WTC11 (cell line): Measurements from ENCODE around the gene ACTL6A. TPM values are rescaled to one million over a fixed set of nuclear protein-coding genes. Genes with fewer than 3 reads are reported as not detected.

Source experiments
- ATAC-seq: fragments of 200-7000 bp; cut with Tn5 transposase; 2 replicates; pipeline ENCODE4 v1.10.0; 2021; ENCODE audit warnings: mild to moderate bottlenecking, moderate library complexity
- CTCF ChIA-PET: fragments of 300-600 bp; sonication (Branson Sonifier 250); formaldehyde crosslinking; loops from one replicate; lab custom pipeline; 2021; ENCODE audit warnings: antibody characterized with exemption; lab: Charles Lee
- POLR2A ChIA-PET: fragments of 350-600 bp; sonication (Branson Sonifier 250); formaldehyde crosslinking; loops from one replicate; lab custom pipeline; 2021; ENCODE audit warnings: antibody characterized with exemption; lab: Charles Lee
- DNase-seq: peaks from one replicate; pipeline ENCODE4 v3.0.0; 2021; ENCODE audit warnings: low spot score
- H3K27ac Mint-ChIP-seq: 2 replicates; pipeline ENCODE4 v1.8.0; 2021; ENCODE audit warnings: mixed read lengths
- H3K27me3 Mint-ChIP-seq: 2 replicates; pipeline ENCODE4 v1.8.0; 2021; ENCODE audit warnings: low read depth, mild to moderate bottlenecking, moderate library complexity, mixed read lengths
- H3K36me3 Mint-ChIP-seq: 2 replicates; pipeline ENCODE4 v1.8.0; 2021; ENCODE audit warnings: mixed read lengths
- H3K4me1 Mint-ChIP-seq: 2 replicates; pipeline ENCODE4 v1.8.0; 2022; ENCODE audit warnings: mixed read lengths
- H3K4me3 Mint-ChIP-seq: 2 replicates; pipeline ENCODE4 v1.8.0; 2021; ENCODE audit warnings: mild to moderate bottlenecking, moderate library complexity, mixed read lengths
- H3K9me3 Mint-ChIP-seq: 2 replicates; pipeline ENCODE4 v1.8.0; 2021; ENCODE audit warnings: mixed read lengths
- CBFB ChIP-seq: sonication (generic); formaldehyde crosslinking; IDR thresholded peaks from 2 replicates; pipeline ENCODE4 v1.8.1; 2022; ENCODE audit warnings: mild to moderate bottlenecking, low read depth, missing genetic modification reagents
- CREM ChIP-seq: sonication (generic); formaldehyde crosslinking; IDR thresholded peaks from 2 replicates; pipeline ENCODE4 v1.8.1; 2022; ENCODE audit warnings: mild to moderate bottlenecking, missing genetic modification reagents, moderate library complexity
- FOXJ3 ChIP-seq: sonication (generic); formaldehyde crosslinking; IDR thresholded peaks from 2 replicates; pipeline ENCODE4 v1.9.0; 2021; ENCODE audit warnings: missing genetic modification reagents, mild to moderate bottlenecking, borderline replicate concordance
- GTF2I ChIP-seq: fragments of 250-450 bp; sonication (Bioruptor Pico); conservative IDR thresholded peaks from 2 replicates; pipeline ENCODE4 v1.4.0; 2021; ENCODE audit warnings: mild to moderate bottlenecking
- IRF2 ChIP-seq: sonication (generic); formaldehyde crosslinking; IDR thresholded peaks from 2 replicates; pipeline ENCODE4 v1.8.0; 2022; ENCODE audit warnings: low read depth, missing genetic modification reagents, borderline replicate concordance
- KAT7 ChIP-seq: sonication (generic); formaldehyde crosslinking; IDR thresholded peaks from 2 replicates; pipeline ENCODE4 v1.8.1; 2023; ENCODE audit warnings: missing genetic modification reagents, mild to moderate bottlenecking, borderline replicate concordance
- MXD4 ChIP-seq: fragments of 250-450 bp; sonication (Bioruptor Pico); IDR thresholded peaks from 2 replicates; pipeline ENCODE4 v1.8.0; 2021; ENCODE audit warnings: mild to moderate bottlenecking, moderate library complexity, borderline replicate concordance
- PRRX2 ChIP-seq: fragments of 250-450 bp; sonication (Bioruptor Pico); IDR thresholded peaks from 2 replicates; pipeline ENCODE4 v1.8.0; 2021; ENCODE audit warnings: mild to moderate bottlenecking
- TP53 ChIP-seq: sonication (generic); formaldehyde crosslinking; IDR thresholded peaks from 2 replicates; pipeline ENCODE4 v1.8.1; 2023; ENCODE audit warnings: mild to moderate bottlenecking, missing genetic modification reagents
- ZBTB21 ChIP-seq: sonication (generic); formaldehyde crosslinking; IDR thresholded peaks from 2 replicates; pipeline ENCODE4 v1.8.1; 2023; ENCODE audit warnings: mild to moderate bottlenecking, missing genetic modification reagents, borderline replicate concordance
- ZNF219 ChIP-seq: sonication (generic); formaldehyde crosslinking; IDR thresholded peaks from 2 replicates; pipeline ENCODE4 v1.8.0; 2023; ENCODE audit warnings: missing genetic modification reagents, mild to moderate bottlenecking, borderline replicate concordance
- ZNF232 ChIP-seq: sonication (generic); formaldehyde crosslinking; IDR thresholded peaks from 2 replicates; pipeline ENCODE4 v1.8.0; 2022; ENCODE audit warnings: mild to moderate bottlenecking, missing genetic modification reagents
- ZNF416 ChIP-seq: fragments of 250-450 bp; sonication (Bioruptor Pico); IDR thresholded peaks from 2 replicates; pipeline ENCODE4 v1.9.0; 2021; ENCODE audit warnings: mild to moderate bottlenecking, inconsistent platforms
- total RNA-seq: library from RNA; stranded (reverse); gene quantifications from 3 replicates; pipeline ENCODE4 v1.2.3, GENCODE V29; 2021
- TF ChIP-seq, protein P1 (sequence below): sonication (generic); formaldehyde crosslinking; IDR thresholded peaks from 2 replicates; pipeline ENCODE4 v1.8.1; 2023; ENCODE audit warnings: mild to moderate bottlenecking, missing genetic modification reagents
- TF ChIP-seq, protein P2 (sequence below): fragments of 250-450 bp; sonication (Bioruptor Pico); IDR thresholded peaks from 2 replicates; pipeline ENCODE4 v1.9.0; 2021; ENCODE audit warnings: mild to moderate bottlenecking, borderline replicate concordance
- TF ChIP-seq, protein P3 (sequence below): sonication (generic); formaldehyde crosslinking; IDR thresholded peaks from 2 replicates; pipeline ENCODE4 v1.8.1; 2023; ENCODE audit warnings: mild to moderate bottlenecking, missing genetic modification reagents, borderline replicate concordance
- TF ChIP-seq, protein P4 (sequence below): sonication (generic); formaldehyde crosslinking; IDR thresholded peaks from 2 replicates; pipeline ENCODE4 v1.8.0; 2022; ENCODE audit warnings: missing genetic modification reagents

Gene ACTL6A
- total RNA-seq, 1 experiment from 2014 or later, result 82.9 TPM

DNA sequence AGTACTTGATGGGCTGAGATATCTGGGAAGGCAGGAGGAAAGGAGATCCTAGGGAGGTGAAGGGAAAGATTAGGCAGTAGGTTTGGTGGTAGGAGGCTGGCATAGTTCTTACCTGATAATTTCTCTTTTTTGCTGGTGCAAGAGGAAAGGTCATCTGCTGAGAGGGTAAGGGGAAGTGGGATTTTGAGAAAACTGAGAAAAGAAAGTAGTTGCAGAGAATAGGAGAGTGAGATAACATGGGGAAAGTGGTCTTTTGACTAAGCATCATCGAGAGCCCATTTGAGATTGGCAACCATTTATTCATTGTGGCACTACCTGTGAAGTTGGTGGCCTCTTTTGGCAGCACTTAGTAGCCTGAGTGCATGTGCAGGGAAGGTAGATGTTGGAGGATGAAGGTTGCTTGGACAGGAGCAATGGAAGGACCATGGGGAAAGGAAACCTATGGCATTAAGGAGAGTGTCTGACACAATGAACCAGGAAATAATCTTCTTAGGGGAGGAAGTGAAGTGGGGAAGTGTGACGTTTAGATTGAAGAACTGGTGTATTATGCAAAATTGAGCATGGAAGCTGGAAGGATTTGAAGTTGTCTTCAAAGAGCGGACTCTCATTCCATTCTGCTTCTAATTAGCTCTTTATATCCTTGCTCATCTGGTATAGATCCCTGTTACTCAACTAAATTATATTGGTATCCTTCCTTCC, 68.2 kb downstream of the ACTL6A start:
- ChIA-PET POLR2A (no interaction called here), CTCF (interaction anchor here (1.4 kb wide), 1 partner anchor 19 kb away, joined by 6 read pairs; no protein-coding TSS in a partner anchor)
- TF ChIP-seq FOXJ3 (CRISPR knock-in tag) (no peak), MXD4 (CRISPR knock-in tag) (no peak), ZNF219 (CRISPR knock-in tag) (no peak), ZNF232 (no peak), GTF2I (CRISPR knock-in tag) (no peak), KAT7 (CRISPR knock-in tag) (no peak), ZBTB21 (CRISPR knock-in tag) (no peak), PRRX2 (CRISPR knock-in tag) (no peak), TP53 (CRISPR knock-in tag) (no peak), IRF2 (CRISPR knock-in tag) (no peak), CREM (CRISPR knock-in tag) (no peak), ZNF416 (CRISPR knock-in tag) (no peak), CBFB (CRISPR knock-in tag) (no peak)
- TF ChIP-seq, protein P1, sequence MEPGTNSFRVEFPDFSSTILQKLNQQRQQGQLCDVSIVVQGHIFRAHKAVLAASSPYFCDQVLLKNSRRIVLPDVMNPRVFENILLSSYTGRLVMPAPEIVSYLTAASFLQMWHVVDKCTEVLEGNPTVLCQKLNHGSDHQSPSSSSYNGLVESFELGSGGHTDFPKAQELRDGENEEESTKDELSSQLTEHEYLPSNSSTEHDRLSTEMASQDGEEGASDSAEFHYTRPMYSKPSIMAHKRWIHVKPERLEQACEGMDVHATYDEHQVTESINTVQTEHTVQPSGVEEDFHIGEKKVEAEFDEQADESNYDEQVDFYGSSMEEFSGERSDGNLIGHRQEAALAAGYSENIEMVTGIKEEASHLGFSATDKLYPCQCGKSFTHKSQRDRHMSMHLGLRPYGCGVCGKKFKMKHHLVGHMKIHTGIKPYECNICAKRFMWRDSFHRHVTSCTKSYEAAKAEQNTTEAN (CRISPR knock-in tag), result no peak
- TF ChIP-seq, protein P2, sequence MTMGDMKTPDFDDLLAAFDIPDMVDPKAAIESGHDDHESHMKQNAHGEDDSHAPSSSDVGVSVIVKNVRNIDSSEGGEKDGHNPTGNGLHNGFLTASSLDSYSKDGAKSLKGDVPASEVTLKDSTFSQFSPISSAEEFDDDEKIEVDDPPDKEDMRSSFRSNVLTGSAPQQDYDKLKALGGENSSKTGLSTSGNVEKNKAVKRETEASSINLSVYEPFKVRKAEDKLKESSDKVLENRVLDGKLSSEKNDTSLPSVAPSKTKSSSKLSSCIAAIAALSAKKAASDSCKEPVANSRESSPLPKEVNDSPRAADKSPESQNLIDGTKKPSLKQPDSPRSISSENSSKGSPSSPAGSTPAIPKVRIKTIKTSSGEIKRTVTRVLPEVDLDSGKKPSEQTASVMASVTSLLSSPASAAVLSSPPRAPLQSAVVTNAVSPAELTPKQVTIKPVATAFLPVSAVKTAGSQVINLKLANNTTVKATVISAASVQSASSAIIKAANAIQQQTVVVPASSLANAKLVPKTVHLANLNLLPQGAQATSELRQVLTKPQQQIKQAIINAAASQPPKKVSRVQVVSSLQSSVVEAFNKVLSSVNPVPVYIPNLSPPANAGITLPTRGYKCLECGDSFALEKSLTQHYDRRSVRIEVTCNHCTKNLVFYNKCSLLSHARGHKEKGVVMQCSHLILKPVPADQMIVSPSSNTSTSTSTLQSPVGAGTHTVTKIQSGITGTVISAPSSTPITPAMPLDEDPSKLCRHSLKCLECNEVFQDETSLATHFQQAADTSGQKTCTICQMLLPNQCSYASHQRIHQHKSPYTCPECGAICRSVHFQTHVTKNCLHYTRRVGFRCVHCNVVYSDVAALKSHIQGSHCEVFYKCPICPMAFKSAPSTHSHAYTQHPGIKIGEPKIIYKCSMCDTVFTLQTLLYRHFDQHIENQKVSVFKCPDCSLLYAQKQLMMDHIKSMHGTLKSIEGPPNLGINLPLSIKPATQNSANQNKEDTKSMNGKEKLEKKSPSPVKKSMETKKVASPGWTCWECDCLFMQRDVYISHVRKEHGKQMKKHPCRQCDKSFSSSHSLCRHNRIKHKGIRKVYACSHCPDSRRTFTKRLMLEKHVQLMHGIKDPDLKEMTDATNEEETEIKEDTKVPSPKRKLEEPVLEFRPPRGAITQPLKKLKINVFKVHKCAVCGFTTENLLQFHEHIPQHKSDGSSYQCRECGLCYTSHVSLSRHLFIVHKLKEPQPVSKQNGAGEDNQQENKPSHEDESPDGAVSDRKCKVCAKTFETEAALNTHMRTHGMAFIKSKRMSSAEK (CRISPR knock-in tag), result no peak
- TF ChIP-seq, protein P3, sequence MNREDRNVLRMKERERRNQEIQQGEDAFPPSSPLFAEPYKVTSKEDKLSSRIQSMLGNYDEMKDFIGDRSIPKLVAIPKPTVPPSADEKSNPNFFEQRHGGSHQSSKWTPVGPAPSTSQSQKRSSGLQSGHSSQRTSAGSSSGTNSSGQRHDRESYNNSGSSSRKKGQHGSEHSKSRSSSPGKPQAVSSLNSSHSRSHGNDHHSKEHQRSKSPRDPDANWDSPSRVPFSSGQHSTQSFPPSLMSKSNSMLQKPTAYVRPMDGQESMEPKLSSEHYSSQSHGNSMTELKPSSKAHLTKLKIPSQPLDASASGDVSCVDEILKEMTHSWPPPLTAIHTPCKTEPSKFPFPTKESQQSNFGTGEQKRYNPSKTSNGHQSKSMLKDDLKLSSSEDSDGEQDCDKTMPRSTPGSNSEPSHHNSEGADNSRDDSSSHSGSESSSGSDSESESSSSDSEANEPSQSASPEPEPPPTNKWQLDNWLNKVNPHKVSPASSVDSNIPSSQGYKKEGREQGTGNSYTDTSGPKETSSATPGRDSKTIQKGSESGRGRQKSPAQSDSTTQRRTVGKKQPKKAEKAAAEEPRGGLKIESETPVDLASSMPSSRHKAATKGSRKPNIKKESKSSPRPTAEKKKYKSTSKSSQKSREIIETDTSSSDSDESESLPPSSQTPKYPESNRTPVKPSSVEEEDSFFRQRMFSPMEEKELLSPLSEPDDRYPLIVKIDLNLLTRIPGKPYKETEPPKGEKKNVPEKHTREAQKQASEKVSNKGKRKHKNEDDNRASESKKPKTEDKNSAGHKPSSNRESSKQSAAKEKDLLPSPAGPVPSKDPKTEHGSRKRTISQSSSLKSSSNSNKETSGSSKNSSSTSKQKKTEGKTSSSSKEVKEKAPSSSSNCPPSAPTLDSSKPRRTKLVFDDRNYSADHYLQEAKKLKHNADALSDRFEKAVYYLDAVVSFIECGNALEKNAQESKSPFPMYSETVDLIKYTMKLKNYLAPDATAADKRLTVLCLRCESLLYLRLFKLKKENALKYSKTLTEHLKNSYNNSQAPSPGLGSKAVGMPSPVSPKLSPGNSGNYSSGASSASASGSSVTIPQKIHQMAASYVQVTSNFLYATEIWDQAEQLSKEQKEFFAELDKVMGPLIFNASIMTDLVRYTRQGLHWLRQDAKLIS, result no peak
- TF ChIP-seq, protein P4, sequence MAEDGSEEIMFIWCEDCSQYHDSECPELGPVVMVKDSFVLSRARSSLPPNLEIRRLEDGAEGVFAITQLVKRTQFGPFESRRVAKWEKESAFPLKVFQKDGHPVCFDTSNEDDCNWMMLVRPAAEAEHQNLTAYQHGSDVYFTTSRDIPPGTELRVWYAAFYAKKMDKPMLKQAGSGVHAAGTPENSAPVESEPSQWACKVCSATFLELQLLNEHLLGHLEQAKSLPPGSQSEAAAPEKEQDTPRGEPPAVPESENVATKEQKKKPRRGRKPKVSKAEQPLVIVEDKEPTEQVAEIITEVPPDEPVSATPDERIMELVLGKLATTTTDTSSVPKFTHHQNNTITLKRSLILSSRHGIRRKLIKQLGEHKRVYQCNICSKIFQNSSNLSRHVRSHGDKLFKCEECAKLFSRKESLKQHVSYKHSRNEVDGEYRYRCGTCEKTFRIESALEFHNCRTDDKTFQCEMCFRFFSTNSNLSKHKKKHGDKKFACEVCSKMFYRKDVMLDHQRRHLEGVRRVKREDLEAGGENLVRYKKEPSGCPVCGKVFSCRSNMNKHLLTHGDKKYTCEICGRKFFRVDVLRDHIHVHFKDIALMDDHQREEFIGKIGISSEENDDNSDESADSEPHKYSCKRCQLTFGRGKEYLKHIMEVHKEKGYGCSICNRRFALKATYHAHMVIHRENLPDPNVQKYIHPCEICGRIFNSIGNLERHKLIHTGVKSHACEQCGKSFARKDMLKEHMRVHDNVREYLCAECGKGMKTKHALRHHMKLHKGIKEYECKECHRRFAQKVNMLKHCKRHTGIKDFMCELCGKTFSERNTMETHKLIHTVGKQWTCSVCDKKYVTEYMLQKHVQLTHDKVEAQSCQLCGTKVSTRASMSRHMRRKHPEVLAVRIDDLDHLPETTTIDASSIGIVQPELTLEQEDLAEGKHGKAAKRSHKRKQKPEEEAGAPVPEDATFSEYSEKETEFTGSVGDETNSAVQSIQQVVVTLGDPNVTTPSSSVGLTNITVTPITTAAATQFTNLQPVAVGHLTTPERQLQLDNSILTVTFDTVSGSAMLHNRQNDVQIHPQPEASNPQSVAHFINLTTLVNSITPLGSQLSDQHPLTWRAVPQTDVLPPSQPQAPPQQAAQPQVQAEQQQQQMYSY (CRISPR knock-in tag), result no peak
- no peaks in the 10 kb centered on the region for H3K9me3 Mint-ChIP-seq
- H3K27ac Mint-ChIP-seq, result no peak overlapping the region
- H3K4me1 Mint-ChIP-seq, result peaks cover 3% of the 10 kb centered on the region
- DNase-seq, result no peak
- no peak overlapping the region for H3K4me3 Mint-ChIP-seq
- H3K36me3 Mint-ChIP-seq, result peaks cover under 1% of the 10 kb centered on the region; the same call in 1 of the 2 replicates
- no peaks in the 10 kb centered on the region for H3K27me3 Mint-ChIP-seq
- ATAC-seq, result no peak
